ENCODE data around the gene CDH1.

The CDH1 gene

GRCh38 chr16:68731637-68732036 lies 5.5 kb upstream of the CDH1 start:
- DNase-seq (ENCODE audit: extremely low read depth in 1 of 2, low read depth in 1 of 2) = no peak

GRCh38 chr16:68732042-68732680 lies 4.9 kb upstream of the CDH1 start:
- DNase-seq (ENCODE audit: extremely low read depth in 1 of 2, low read depth in 1 of 2) = no peak

- DNase-seq (ENCODE audit: extremely low read depth in 1 of 2, low read depth in 1 of 2) = no peak
Measured at GRCh38 chr16:68732741-68733399, 4.2 kb upstream of the CDH1 start.

GRCh38 chr16:68733570-68733969 lies 3.5 kb upstream of the CDH1 start:
- DNase-seq (ENCODE audit: extremely low read depth in 1 of 2, low read depth in 1 of 2) = no peak

- DNase-seq (ENCODE audit: extremely low read depth in 1 of 2, low read depth in 1 of 2) = no peak
Measured at GRCh38 chr16:68734782-68735181, 2.3 kb upstream of the CDH1 start.

GRCh38 chr16:68736561-68736960 lies 531 bp upstream of the CDH1 start:
- DNase-seq (ENCODE audit: extremely low read depth in 1 of 2, low read depth in 1 of 2) = no peak

GRCh38 chr16:68737730-68738629 lies 888 bp downstream of the CDH1 start:
- DNase-seq (ENCODE audit: extremely low read depth in 1 of 2, low read depth in 1 of 2) = no peak

GRCh38 chr16:68739964-68740627 lies 3.0 kb downstream of the CDH1 start:
- DNase-seq (ENCODE audit: extremely low read depth in 1 of 2, low read depth in 1 of 2) = no peak

- no peak for DNase-seq (ENCODE audit: extremely low read depth in 1 of 2, low read depth in 1 of 2)
Measured at GRCh38 chr16:68740628-68741346, 3.7 kb downstream of the CDH1 start.

GRCh38 chr16:68743664-68744063 lies 6.6 kb downstream of the CDH1 start:
- no peak for DNase-seq (ENCODE audit: extremely low read depth in 1 of 2, low read depth in 1 of 2)

- DNase-seq (ENCODE audit: extremely low read depth in 1 of 2, low read depth in 1 of 2) = no peak
Measured at GRCh38 chr16:68744744-68745280, 7.7 kb downstream of the CDH1 start.

- no peak for DNase-seq (ENCODE audit: extremely low read depth in 1 of 2, low read depth in 1 of 2)
Measured at GRCh38 chr16:68746951-68747350, 9.9 kb downstream of the CDH1 start.

GRCh38 chr16:68749432-68749831 lies 12.3 kb downstream of the CDH1 start:
- no peak for DNase-seq (ENCODE audit: extremely low read depth in 1 of 2, low read depth in 1 of 2)

GRCh38 chr16:68750193-68750695 lies 13.2 kb downstream of the CDH1 start:
- no peak for DNase-seq (ENCODE audit: extremely low read depth in 1 of 2, low read depth in 1 of 2)

GRCh38 chr16:68751160-68751559 lies 14.1 kb downstream of the CDH1 start:
- DNase-seq (ENCODE audit: extremely low read depth in 1 of 2, low read depth in 1 of 2) = no peak

- no peak for DNase-seq (ENCODE audit: extremely low read depth in 1 of 2, low read depth in 1 of 2)
Measured at GRCh38 chr16:68752602-68753001, 15.5 kb downstream of the CDH1 start.

GRCh38 chr16:68754084-68754792 lies 17.1 kb downstream of the CDH1 start:
- DNase-seq (ENCODE audit: extremely low read depth in 1 of 2, low read depth in 1 of 2) = no peak

- DNase-seq (ENCODE audit: extremely low read depth in 1 of 2, low read depth in 1 of 2) = no peak
Measured at GRCh38 chr16:68756239-68756915, 19.3 kb downstream of the CDH1 start.

GRCh38 chr16:68757625-68757935 lies 20.5 kb downstream of the CDH1 start:
- no peak for DNase-seq (ENCODE audit: extremely low read depth in 1 of 2, low read depth in 1 of 2)

Data from activated CD8-positive, alpha-beta memory T cell treated with anti-CD3 and anti-CD28 coated beads for 1 hour (primary cell).